Activated CD4-positive, CD25-positive, alpha-beta regulatory T cell (primary cell): Measurements from ENCODE around the gene RNU2-63P.
"Not testable (repeated sequence)": the region's sequence is repeated elsewhere in the genome, so short reads cannot be mapped to it uniquely, and the experiment has no call there.

Experiments used
- DNase-seq, 4 experiments: peaks; one replicate each; lab custom pipeline; 2025; lab: John Stamatoyannopoulos, UW

The RNU2-63P gene

GRCh38 chr2:88028931-88029330 lies 12.6 kb upstream of the RNU2-63P start:
- DNase-seq: no peak

- no peak for DNase-seq
These were observed 11.5 kb upstream of the RNU2-63P start for GRCh38 chr2:88027697-88028389.

GRCh38 chr2:88024509-88024908 lies 8.2 kb upstream of the RNU2-63P start:
- DNase-seq: no peak

- DNase-seq: no peak
These were observed 6.2 kb upstream of the RNU2-63P start for GRCh38 chr2:88022669-88022921.

GRCh38 chr2:88019985-88020384 lies 3.6 kb upstream of the RNU2-63P start:
- no peak for DNase-seq

GRCh38 chr2:88018909-88019308 lies 2.6 kb upstream of the RNU2-63P start:
- DNase-seq: no peak

- DNase-seq: not testable (repeated sequence)
These were observed 1.9 kb upstream of the RNU2-63P start for GRCh38 chr2:88018077-88018805.

GRCh38 chr2:88017780-88018038 lies 1.4 kb upstream of the RNU2-63P start:
- DNase-seq: not testable (repeated sequence)

- DNase-seq: peak in 3 of 4 experiments; percentile 42 to 54 (median 52)
These were observed 823 bp upstream of the RNU2-63P start for GRCh38 chr2:88016960-88017779.

- DNase-seq: no peak
These were observed 5.3 kb downstream of the RNU2-63P start for GRCh38 chr2:88011011-88011410.

- DNase-seq: no peak
These were observed 6.2 kb downstream of the RNU2-63P start for GRCh38 chr2:88010136-88010535.

- DNase-seq: no peak
These were observed 9.4 kb downstream of the RNU2-63P start for GRCh38 chr2:88006912-88007439.

- no peak for DNase-seq
These were observed 10.6 kb downstream of the RNU2-63P start for GRCh38 chr2:88005776-88006175.

- no peak for DNase-seq
These were observed 13.1 kb downstream of the RNU2-63P start for GRCh38 chr2:88003074-88003755.

- no peak for DNase-seq
These were observed 14.0 kb downstream of the RNU2-63P start for GRCh38 chr2:88002359-88002707.

GRCh38 chr2:88000474-88000873 lies 15.9 kb downstream of the RNU2-63P start:
- DNase-seq: not testable (repeated sequence)

GRCh38 chr2:87996570-87996969 lies 19.8 kb downstream of the RNU2-63P start:
- DNase-seq: no peak

GRCh38 chr2:87995756-87996155 lies 20.6 kb downstream of the RNU2-63P start:
- no peak for DNase-seq

- DNase-seq: not testable (repeated sequence)
These were observed 22.0 kb downstream of the RNU2-63P start for GRCh38 chr2:87994304-87994850.

- DNase-seq: not testable (repeated sequence)
These were observed 23.8 kb downstream of the RNU2-63P start for GRCh38 chr2:87992569-87992968.

GRCh38 chr2:87987473-87987872 lies 28.9 kb downstream of the RNU2-63P start:
- not testable (repeated sequence) for DNase-seq

- DNase-seq: not testable (repeated sequence)
These were observed 30.4 kb downstream of the RNU2-63P start for GRCh38 chr2:87985902-87986301.
